Urothelium cell line (cell line): ENCODE measurements around the gene ATP11A.
"Not testable (repeated sequence)": the region's sequence is repeated elsewhere in the genome, so short reads cannot be mapped to it uniquely, and the experiment has no call there.

Experiments used
- DNase-seq: peaks from one replicate; pipeline ENCODE4 v3.0.0; 2011; ENCODE audit warnings: low spot score, mixed read lengths
- FAIRE-seq: peaks from 2 replicates; lab custom pipeline; 2011; peaks lifted over from hg19 to GRCh38; lab: Jason Lieb, UNC

The ATP11A gene

GRCh38 chr13:112786810-112787209, 97.0 kb downstream of the ATP11A start:
- not testable (repeated sequence) for FAIRE-seq, DNase-seq

DNA sequence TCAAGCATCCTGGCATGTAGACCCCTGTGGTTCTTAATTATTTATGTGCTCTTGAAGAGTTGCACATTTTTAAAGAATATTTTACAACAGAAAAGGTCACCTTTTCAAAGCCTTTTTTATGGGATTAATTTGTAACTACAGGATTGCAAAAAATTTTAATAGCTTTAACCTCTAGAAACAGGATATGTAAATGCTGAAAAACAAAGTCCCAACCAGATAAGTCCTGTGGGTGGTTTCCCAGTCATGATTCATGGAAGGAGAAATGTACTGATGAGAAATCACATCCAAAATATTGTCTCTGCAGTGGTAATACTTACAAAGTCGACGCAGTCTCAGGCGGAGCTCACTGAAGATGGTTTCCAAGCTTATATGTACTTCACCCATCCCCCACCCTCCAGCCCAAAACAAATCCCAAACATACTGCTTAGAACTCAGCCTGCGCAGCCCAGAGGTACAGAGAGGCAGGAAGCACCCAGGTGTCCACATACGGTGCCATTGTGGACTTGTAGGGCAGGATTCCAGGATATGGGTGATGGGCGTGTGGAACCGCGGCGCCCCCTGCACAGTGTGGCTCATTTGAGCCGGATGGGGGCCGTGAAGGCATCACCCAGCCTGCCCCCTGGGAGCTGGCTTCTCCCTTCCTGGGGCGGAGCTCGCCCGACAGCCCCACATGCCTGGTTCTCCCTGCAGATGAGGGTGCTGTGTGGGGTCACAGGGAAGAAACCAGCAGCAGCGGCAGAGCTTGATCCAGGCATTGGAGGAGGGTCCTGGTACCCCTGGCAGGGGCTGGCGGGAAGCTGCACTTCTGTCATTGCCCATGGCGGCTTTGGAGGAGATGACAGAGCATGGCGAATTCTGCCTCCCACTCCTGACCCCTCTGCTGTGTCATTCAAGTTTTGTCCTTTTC, 101.2 kb downstream of the ATP11A start:
- DNase-seq, result no peak
- FAIRE-seq, result no peak

GRCh38 chr13:112791663-112792440, 102.0 kb downstream of the ATP11A start:
- DNase-seq (no peak), FAIRE-seq (no peak)

GRCh38 chr13:112792511-112792910, 102.7 kb downstream of the ATP11A start:
- no peak for FAIRE-seq
- no peak for DNase-seq

GRCh38 chr13:112793545-112794445, 104.0 kb downstream of the ATP11A start:
- no peak for FAIRE-seq

GRCh38 chr13:112795277-112795676, 105.4 kb downstream of the ATP11A start:
- no peak for DNase-seq
- no peak for FAIRE-seq

More at GRCh38 chr13:112793545-112794445, 104.0 kb downstream of the ATP11A start:
- DNase-seq, result no peak

DNA sequence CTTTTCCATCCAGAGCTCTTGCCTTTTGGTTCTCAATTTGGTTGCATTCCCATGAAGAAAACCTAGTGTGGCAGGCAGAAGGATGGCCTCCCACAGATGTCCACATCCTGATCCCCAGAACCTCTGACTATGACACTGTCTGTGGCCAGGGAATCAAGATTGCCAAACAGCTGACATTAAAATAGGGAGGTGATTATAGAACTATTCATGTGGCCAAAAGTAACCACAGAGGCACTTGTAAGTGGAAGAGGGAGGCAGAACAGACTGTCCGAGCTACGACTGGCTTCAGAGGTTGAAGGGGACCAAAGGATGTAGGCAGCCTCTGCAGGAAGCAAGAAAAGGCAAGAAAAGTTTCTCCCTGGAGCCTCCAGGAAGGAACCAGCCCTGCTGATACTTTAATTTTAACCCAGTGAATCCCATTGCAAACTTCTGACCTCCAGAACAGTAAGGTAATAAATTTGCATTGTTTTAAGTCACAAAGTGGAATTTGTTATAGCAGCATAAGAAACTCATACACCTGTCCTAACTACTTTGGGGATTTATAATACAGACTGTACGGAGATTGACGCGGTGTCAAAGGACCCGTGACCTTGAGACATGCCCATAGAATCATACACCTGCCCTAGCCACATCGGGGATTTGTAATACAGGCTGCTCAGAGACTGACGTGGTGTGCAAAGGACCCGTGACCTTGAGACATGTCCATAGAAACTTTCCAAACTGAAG, 106.5 kb downstream of the ATP11A start:
- FAIRE-seq (no peak), DNase-seq (no peak)

GRCh38 chr13:112799394-112799793, 109.6 kb downstream of the ATP11A start:
- DNase-seq, result no peak
- FAIRE-seq, result no peak

DNA sequence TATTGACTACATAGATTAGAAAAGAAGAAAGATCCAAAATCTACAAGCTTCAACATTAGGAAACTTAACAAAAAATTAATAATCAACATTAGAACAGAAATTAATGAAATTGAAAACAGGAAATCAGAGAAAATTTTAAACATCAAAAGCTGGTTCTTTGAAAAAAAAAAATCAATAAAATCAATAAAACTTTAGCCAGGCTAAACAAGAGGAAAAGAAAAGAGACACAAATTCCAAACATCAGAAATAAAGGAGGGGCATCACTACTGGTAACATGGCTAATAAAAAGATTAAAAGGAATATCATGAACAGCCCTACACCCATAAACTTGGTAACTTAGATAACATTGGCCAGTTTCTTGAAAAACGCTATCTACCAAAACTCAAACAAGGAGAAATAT, 110.2 kb downstream of the ATP11A start:
- DNase-seq (no peak), FAIRE-seq (no peak)

- FAIRE-seq, result peak; percentile 37
- not testable (repeated sequence) for DNase-seq
These were observed 111.0 kb downstream of the ATP11A start for GRCh38 chr13:112800807-112801206.

DNA sequence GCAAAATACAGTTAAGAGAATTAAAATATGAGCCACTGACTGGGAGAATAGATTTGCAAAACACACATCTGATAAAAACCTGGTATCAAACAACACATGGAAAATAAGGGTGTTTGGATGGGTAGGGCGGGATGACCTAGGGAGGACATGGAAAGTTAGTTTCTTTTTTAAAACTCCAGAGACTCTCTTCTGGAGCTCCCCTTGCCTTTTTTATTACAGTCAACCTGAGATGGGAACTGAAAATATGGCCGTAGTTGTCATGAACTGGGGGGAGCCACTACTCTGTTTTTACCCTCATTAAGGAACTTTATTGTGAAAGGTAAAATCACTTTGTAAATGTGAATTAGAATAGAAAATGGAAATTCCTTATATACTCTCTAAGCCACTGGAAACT, 113.0 kb downstream of the ATP11A start:
- FAIRE-seq (no peak), DNase-seq (no peak)

DNA sequence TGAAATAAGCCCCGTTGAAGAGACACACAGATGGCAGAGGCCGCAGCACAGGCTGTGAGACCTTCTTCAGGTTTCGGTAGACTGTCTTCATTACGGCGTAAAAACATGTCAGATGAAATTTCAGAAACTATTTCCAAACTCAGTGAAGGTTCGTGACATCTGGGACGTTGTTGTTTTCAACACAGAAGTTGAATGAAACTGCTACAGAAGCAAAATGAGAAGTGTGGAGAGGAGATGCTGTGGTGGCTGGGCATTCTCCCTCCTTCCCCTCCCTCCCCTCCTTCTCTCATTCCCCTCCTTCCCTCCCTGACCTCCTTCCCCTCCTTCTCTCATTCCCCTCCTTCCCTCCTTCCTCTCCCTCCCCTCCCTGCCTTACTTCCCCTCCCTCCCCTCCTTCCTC, 113.6 kb downstream of the ATP11A start:
- DNase-seq (no peak), FAIRE-seq (no peak)

GRCh38 chr13:112804374-112804773, 114.5 kb downstream of the ATP11A start:
- peak; percentile 46 for FAIRE-seq
- DNase-seq, result no peak

DNA sequence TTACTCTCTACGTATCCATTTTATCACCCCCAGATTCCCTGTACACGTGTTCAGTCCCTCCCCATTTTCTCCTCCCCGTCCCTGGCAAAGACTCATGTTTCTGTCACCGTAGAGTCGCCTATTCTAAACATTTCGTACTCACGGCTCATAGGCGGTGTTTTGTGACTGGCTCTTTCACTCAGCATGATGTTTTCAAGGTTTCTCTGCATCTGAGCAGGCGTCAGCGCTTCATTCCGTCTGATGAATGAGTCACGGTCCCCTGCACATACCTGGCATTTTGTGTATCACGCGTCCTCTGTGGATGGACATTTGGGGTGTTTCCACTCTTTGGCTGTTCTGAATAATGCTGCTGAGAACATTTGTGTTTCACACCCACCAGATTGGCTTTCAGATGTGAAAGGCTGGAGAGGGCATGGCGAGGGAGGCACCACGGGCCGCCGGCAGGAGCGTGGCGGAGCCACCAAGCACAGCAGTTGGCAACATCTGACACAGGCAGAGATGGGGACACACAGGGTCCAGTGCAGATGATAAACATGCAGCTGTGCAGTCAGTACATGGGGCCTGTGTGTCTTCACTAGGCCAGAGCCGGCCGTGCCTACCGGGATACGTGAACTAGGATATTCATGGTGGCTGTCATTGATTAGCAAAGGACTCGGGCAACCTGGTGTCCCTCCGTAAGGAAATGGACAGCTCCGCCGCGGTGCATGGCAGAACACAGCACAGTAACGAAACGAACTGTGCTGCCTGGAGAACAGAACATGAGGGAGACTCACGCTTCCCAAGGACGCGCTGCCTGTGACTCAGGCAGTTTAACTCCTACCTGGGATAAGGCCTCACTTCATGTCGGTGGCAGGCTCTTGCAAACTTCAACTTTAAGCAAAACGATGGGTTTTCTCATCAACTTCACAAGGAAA, 117.2 kb downstream of the ATP11A start:
- FAIRE-seq (peak; percentile 86), DNase-seq (no peak)

GRCh38 chr13:112807653-112808376, 118.0 kb downstream of the ATP11A start:
- DNase-seq (no peak), FAIRE-seq (no peak)

GRCh38 chr13:112808377-112809140, 118.7 kb downstream of the ATP11A start:
- DNase-seq (no peak), FAIRE-seq (no peak)
